NCI-H446 treated with DMSO at 0.1 percent for 48 hours (cell line): ENCODE data around the gene DMXL2.
"Not testable (repeated sequence)": the region's sequence is repeated elsewhere in the genome, so short reads cannot be mapped to it uniquely, and the experiment has no call there.

Experiments
- DNase-seq: peaks from one replicate; lab custom pipeline; 2025; lab: John Stamatoyannopoulos, UW

The DMXL2 gene

DNA sequence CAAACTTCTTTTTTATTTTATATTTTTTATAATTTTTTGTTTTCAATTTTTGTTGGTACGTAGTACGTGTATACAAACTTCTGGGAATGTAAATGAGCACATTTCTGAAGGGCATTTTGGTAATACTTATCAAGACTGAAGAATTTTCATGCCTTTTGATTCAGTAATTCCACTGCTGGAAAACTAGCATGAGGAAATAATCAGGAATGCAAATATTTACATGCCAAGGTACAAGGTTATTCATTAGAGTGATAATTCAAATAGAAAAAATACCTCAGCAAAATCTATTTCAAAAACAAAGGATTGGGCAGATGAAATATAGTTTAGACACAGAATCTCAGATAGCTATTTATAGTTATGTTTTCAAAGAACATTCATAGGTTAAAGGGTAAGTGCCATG is 128.7 kb downstream of the DMXL2 start:
- DNase-seq, result no peak

DNA sequence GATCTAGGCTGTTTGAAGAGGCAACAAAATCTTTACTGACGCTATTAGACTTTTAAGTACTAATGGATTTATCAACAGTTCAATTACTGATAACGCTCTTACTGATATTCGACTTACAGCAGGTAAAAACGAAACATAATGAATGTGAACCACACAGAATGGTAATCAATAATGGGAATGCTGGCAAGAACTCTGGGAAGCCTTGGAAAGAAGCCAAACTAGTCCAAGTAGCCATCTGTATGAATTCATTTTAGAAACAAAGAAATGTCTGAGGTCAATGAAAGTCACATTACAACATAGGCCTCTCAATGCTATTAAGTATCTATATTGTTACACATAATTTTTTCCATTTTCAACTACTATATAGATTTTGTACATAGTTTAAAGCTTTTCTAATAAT is 130.0 kb downstream of the DMXL2 start:
- DNase-seq, result peak; percentile 26

DNA sequence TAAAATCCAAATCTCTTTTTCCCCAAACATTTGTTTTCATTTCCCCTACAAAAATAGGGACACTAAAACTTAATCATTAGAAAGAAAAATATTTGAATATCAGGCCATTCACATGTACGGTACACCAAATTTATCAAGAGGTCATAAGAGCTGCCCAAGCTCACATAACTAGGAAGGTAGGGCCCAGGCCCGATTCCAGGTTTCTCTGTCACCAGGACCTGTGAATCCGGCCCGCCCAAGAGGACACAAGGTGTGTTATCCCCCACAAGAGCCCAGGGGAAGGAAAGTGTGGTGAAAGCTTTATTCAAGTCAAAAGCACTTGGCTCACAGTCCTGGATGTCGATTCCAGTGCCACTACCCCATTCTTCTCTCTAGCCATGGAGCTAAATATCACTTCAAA is 130.6 kb downstream of the DMXL2 start:
- no peak for DNase-seq

DNA sequence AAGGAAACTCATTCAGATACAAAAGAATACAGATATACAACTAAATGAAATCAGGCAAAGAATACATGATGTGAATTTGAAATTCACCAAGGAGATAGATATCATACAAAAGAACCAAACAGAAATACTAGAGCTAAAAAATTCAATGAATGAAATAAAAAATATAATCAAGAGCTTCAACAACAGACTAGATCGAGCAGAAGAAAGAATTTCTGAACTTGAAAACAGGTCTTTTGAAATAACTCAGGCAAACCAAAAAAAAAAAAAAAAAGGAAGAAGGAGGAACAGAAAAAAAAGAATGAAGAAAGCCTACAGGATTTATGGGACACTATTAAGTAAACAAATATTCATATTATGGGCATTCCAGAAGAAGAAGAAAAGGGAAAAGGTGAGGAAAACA is 137.8 kb downstream of the DMXL2 start:
- DNase-seq, result no peak

DNA sequence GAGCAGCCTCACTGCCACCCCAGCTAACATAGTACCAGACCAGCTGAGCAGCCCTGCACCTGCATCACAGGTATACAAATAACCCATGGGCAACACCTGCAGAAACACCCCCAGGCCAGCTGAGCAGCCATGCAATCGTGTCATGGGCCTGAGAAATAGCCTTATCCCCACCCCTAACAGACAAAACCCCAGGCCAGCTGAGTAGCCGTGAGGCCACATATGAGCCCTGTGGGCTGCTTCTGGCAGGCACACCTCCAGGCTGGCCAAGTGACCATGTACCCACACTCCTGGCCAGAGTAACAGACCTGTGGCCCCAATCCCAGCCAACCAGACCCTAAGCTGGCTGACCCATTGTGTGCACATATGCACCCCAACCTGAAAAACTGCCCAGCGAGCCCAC is 138.6 kb downstream of the DMXL2 start:
- no peak for DNase-seq

DNA sequence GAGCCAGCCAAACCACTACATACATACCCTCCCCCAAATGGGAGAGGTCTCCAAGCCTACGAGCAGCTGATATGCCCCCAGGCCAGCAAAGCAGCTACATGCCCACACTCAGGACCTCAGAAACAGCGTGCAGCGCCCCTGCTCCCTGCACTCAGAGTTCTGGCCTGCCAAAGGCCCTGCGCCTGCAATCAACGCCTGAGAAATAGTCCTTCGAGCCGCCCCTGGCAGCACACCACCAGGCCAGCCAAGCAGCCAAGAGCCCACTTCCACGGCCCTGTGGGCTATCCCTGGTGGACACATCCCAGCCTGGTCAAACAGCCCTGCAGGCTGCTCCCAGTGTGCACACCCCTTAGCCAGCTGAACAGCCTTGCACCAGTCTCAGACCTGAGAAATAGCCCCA is 139.1 kb downstream of the DMXL2 start:
- no peak for DNase-seq

DNA sequence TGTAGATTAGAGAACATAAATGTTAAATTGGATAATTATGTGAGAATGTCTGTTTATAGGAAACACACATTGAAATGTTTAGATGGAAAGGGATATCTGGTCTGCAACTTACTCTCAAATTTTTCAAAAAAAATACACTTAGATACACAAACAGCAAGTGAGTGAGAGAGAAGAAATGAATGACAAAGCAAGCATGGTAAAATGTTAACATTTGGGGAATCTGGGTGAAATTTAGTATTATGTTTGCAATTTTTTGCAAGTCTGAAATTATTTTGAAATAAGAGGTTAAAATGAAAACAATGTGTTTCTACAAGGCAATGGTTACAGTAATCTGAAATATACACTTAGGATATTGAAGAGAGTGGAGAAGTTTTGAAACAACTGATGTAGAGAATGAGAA is 146.8 kb downstream of the DMXL2 start:
- DNase-seq, result no peak

DNA sequence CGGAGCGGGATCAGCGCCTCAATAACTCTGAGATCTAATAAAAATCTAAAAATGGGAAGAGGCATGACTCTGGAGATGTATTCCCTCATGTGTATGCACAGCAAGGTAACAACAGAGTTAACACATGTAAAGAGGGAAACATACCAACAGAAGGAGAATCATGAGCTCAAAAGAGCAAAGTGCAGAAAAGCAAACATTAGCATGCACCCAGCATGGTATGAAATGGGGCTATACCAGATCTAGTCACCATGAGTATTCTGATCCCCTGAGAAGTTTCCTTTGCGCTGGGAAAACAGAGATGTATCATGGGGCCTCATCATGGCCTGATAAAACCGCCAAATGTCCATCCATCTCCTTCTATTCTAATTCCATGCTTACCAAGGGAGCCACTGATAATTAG is 152.1 kb downstream of the DMXL2 start:
- no peak for DNase-seq

DNA sequence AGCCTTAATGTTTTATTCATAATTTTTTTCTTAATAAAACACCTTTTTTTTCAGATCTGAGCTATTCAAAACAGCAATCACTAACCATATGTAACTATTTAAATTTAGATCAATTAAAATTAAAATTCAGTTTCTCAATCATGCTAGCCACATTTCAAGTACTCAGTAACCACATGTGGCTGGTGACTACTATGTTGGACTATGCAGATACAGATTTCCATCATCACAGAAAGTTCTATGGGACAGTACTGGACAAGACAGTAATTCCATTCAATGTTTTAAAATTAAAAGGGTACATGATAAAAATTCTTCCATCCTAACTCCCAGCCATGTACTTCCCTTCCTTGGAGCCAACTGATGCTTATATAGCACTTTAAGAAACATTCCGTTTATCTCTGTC is 161.8 kb downstream of the DMXL2 start:
- DNase-seq, result no peak

DNA sequence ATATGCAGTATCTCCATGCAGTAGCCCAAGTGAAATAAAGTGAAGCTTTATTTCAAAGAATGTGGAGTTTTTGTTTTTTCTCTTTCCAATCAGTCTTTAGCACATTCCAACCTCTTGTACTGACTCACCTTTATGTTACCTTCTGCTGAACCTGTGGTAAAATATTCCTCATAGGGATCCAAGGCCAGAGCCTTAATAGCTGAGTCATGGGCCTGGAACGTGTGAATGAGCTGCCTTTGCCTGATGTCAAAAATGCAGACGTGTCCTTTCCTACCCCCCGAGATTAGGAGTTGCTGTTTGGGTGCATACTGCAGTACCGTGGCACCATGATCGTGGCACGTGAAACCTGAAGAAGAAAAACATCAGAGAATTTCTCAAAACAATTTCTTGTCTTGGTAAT is 172.6 kb downstream of the DMXL2 start:
- DNase-seq, result no peak

DNA sequence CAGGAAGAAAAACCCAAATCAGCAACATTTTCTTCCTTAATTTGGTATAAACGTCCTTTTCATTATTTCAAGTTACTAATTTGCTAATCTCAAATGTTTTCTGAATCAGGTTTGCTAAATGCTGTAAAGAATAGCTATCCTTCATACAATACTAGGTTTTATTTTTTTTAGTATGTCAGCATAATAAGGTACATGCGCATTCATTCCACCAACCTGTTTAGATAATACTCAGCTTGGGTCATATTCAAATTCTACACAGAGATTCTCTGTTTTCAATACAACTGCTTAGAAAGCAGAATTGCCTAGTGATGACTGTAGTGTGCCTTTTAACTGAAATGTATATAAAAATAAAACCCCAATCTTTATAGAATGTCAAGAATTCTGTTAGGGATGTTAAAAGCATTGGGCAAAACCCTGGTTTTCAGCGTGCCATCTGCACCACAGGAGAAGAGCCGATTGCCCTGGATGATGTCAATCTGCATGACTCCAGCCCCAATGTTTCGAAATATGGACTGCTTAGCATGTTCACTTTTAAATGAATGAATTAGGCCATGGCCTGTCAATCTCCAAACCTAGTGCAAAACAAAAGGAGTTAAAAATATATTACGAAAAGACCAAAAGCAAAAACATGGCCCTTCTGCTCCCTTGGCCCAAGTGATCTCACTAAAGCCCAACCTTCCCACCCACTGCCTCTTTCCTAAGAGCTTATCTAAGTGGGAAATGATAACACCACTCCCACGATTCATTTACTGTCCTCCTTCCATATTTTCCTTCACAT is 173.8 kb downstream of the DMXL2 start:
- DNase-seq, result no peak

DNA sequence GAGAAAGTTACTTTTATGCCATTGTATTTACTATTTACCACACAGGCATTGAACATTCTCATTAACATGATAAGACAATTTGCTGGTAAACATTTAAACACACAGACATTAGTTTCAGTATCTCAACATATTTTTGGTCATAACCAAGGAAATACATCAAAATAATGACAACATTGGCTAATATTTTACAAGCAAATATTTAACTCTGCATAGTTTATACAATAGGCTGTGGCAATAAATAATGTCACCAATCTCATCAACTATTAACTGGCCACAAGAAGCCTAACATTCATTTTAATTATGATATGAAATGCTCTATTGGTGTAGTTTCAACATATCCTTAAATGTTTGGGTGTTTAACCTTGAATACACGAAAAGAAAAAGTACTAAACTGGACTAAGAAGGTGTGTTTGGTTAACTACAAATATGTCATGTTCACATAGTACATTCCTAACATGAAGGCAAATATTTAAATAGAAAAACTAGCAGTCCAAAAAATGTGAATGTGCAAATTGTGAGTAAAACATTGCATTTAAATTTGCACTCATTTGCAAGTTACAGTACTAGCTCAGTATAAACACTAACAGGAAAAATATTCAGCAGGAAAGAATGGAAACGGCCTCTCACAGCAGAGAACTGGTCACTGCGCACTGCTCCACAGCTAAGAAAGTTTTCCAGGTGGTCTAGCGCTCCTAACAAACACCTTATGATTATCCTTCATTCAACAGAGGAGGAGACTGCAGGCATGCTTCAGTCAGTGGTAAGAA is 174.5 kb downstream of the DMXL2 start:
- no peak for DNase-seq

DNA sequence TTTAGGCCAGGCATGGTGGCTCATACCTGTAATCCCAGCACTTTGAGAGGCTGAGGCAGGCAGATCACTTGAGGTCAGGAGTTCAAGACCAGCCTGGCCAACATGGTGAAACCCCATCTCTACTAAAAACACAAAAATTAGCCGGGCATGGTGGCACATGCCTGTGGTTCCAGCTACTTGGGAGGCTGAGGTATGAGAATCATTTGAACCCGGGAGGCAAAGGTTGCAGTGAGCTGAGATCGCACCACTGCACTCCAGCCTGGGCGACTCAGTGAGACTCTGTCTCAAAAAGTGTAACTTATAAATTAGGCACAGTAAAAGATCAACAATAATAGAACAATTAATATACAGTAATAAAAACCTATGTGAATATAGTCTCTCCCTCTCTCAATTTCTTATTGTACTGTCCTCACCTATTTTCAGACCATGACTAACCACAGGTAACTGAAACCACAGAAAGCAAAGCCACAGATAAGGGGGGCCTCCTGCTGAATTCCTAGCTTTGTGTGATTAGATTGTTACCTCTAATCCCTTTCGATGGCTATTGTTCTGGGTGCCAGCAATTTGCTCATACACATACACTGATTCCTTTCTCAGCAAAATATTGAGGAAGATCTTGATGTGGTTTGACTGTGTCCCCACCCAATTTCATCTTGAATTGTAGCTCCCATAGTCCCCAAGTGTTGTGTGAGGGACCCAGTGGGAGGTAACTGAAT is 176.4 kb downstream of the DMXL2 start:
- DNase-seq, result not testable (repeated sequence)

DNA sequence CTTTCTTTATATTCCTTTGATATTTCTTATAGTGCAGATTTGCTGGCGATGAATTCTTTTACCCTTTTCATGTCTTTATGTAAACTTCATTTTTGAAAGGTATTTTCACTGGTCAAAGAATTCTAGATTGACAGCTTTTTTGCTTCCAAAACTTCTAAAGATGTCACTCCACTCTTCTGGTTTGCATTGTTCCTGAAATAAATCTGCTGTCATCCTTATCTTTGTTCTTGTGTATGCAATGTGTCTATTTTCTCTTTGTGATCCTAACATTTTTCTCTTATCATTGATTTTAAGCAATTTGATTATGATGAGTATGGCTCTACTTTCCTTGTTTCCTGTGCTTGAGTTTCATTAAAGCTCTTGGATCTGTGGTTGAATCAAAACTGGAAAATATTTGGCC is 177.8 kb downstream of the DMXL2 start:
- DNase-seq, result no peak

DNA sequence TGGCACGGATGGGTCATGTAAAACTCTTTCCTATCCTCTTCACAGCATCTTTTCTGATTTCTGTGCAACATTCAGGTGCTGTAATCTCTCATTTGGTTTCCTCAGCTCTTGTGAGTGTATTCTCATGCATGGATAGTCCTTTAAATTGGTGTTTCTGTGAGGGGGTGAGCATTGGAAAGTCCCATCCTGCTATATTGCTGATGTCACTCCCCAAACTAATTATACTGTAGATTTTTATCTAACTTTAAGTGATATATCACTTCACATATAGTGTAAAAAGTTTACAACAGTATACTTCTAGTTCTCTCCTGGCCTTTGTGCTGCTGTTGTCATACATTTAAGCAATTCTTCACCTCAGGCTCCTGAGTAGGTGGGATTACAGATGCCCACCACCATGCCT is 178.5 kb downstream of the DMXL2 start:
- DNase-seq, result no peak

DNA sequence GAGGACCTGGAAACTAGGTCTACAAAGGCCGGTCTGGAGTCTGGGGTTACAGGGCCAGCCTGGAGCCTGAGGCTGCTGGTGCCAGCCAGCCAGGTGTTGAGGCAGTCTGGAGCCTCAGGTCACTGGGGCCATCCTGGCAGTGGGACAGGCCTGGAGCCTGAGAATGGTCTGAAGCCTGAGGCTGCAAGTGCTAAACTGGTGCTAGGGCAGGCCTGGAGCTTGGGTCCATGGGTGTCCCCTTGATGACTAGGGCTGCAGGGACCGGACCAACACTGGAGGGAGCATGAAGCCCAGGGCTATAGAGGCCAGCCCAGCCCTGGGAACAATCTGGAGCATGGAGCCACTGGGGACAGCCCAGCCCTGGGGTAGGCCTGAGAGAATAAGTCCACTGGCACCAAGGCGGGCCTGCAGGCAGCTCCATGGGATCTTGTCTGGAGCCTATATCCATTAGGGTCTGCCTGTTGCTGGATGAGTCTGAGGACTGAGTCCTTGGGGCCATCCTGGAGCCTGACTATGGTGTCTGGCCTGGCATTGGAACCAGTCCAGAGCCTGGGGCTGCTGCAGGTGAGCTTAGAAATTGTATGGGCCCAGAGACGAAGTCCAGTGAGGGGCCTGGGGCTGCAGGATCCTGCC is 179.2 kb downstream of the DMXL2 start:
- DNase-seq, result no peak

DNA sequence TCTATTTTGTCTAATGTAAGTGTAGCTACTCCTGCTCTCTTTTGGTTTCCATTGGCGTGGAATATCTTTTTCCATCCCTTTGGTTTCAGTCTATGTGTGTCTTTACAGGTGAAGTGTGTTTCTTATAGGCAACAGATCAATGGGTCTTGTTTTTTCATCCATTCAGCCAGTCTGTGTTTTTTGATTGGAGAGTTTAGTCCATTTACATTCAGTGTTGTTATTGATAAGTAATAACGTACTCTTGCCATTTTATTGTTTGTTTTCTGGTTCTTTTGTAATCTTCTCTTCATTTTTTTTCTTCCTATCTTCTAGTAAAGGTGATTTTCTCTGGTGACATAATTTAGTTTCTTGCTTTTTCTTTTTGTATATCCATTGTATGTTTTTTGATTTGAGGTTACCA is 184.0 kb downstream of the DMXL2 start:
- no peak for DNase-seq

DNA sequence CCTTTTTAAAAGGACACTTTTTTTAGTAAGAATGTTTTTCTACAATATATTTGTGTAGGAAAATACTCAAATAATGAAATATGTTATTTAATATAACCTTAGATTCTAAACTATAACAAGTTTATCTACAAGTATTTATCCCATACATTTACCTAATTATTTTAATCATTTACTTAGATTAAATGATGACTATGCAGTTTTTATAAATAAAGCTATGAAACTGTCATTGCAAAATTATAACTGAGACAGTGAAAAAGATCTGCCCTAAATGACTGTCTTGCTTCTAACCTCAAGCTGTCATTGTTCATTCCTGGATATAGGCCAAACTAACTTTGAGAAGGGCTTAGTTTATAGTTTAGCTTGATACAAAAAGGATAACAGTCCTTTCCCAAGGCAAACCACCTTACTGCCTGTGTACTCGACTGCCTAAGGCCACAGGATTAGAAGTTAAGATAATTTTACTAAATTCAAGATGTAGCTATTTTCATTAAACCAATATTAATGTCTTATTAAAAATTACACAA is 197.0 kb downstream of the DMXL2 start:
- no peak for DNase-seq

DNA sequence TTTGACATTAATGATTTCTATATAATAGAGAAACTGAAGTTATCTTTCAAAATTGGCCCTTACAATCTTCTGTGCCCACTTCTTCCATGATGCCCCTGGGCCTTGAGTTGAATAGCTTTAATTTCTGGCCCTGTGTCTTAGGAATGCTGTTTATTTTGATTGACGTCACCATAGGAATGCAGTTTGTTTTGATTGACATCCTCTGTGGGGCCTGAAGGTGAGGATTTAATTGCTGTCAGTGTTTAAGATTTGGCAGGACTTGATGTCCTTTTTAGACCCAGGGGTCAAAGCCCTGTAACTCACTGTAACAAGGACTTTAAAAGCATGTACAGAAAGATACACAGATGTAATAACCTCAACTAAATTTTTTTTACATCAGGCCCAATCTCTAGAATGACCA is 197.8 kb downstream of the DMXL2 start:
- DNase-seq, result no peak

DNA sequence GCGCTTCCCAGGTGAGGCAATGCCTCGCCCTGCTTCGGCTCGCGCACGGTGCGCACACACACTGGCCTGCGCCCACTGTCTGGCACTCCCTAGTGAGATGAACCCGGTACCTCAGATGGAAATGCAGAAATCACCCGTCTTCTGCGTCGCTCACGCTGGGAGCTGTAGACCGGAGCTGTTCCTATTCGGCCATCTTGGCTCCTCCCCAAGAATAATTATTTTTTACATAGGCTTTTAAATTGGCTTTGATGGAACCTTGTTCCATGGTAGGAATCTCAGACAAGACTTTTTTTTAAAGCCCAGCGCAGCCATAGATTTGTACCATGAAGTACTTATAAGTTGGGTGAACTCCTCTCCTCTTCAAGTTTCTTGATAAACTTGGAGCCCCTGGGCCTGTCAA is 199.5 kb downstream of the DMXL2 start:
- not testable (repeated sequence) for DNase-seq

DNA sequence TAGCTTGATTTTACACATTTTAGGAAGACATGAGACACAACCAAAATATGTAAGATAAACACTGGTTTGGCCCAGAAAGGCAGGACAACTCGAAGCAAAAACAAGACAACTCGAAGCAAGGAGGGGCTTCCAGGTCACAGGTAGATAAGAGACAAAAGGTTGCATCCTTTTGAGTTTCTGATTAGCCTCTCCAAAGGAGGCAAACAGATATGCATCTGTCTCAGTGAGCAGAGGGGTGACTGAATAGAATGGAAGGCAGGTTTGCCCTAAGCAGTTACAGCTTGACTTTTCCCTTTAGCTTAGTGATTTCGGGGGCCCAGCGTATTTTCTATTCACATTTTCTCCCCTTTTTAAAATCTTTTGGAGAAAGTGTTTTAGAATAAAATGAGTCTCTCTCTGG is 206.4 kb downstream of the DMXL2 start:
- DNase-seq, result no peak

DNA sequence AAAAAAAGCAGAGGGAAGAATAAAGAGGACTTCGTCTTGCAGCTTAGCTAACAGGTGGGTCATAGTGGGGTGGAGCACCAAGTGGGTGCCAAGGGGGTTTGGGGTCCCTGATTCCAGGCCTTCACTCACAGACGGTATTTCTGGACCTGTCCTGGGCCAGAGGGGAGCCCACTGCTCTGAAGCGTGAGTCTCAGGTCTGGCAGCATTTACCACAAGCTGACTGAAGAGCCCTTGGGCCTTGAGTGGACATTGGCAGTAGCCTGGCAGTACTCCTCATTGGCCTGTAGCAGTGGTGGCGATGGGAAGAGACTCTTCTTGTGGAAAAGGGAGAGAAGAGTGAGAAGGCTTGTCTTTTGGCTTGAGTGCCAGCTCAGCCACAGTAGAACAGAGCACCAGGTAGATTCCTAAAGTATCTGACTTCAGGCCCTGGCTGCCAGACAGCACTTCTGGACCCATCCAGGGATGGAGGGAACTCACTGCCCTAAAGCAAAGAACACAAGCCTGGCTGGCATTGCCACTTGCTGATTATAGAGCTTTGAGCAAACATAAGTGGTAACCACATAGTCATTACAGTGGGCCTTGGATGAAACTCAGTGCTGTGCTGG is 208.2 kb downstream of the DMXL2 start:
- DNase-seq, result no peak
